Activated CD4-positive, CD25-positive, alpha-beta regulatory T cell treated with anti-CD3 and anti-CD28 coated beads, Interleukin-2, amount 50 U/mL, for 72 hours (primary cell): Measurements from ENCODE around the gene NBAS.
"Not testable (repeated sequence)": the region's sequence is repeated elsewhere in the genome, so short reads cannot be mapped to it uniquely, and the experiment has no call there.

Source experiments
- DNase-seq: peaks from one replicate; pipeline ENCODE4 v3.0.0; 2021

NBAS gene

DNA sequence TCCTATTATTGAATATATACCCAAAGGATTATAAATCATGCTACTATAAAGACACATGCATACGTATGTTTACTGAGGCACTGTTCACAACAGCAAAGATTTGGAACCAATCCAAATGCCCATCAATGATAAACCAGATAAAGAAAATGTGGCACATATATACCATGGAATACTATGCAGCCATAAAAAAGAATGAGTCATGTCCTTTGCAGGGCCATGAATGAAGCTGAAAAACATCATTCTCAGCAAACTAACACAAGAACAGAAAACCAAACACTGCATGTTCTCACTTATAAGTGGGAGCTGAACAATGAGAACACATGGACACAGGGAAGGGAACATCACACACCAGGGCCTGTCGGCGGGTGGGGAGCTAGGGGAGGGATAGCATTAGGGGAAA is 310.2 kb downstream of the NBAS start:
- not testable (repeated sequence) for DNase-seq

DNA sequence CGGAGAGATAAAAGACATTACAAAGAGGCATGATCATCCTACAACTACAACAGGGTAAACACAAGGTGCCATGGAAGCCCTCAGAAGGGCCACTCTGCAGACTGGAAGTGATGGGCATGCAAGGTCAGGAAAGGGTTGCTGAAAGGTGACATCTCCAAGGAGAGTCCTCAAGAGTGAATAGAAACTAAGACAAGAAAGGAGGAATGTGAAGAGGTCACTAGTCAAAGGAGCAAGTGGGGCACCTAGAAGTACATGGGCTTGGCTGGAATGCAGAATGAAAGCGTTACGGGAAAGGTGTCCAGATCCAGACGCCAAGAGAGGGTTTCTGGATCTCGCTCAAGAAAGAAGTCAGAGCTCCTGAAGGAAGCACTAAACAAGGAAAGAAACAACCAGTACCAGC is 314.3 kb downstream of the NBAS start:
- no peak for DNase-seq

GRCh38 chr2:15243762-15244161 is 317.4 kb downstream of the NBAS start:
- no peak for DNase-seq

DNA sequence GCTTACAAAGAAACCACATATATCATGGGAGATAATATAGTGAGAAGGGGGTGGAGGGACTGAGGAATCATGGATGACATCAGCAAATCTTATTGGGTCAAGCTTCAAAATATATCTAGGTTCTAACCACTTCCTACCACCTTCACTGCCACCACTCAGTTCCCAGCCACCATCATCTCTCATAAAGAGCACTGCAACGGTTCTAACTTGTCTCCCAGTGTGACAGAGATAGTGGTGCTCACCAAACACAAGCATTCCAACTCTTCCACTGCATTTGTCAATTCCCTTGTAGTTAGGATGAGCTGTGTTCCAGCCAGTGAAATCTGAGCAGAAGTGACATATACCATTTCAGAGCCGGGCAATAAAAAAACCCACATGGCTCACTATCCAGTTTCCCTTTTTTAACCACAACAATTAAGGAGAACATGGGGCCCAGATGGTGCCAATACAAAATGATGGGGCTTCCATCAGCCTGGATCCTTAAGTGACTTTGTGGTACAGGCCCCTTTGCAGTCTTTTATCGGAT is 318.1 kb downstream of the NBAS start:
- no peak for DNase-seq

- DNase-seq, result no peak
Observed at GRCh38 chr2:15241929-15242328, 319.2 kb downstream of the NBAS start.

- DNase-seq, result no peak
Observed at GRCh38 chr2:15241201-15241600, 319.9 kb downstream of the NBAS start.

DNA sequence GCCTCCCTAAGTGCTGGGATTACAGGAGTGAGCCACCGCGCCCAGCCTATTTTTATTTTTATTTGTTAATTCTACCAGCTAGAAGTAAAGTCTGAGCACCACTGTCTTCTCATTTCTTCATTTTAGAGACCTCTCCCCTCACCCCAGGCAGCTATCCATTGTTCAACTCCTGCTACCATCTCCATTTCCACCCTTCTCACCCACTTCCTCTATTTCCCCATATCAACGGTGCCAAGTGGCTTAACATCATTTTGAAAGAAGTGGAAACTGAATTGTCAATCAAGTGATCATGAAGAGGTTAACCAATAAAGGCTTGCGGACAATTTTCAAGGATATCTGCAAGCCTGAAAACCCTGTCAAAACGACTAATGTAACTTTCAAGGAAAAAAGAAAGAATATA is 323.1 kb downstream of the NBAS start:
- DNase-seq, result no peak

DNA sequence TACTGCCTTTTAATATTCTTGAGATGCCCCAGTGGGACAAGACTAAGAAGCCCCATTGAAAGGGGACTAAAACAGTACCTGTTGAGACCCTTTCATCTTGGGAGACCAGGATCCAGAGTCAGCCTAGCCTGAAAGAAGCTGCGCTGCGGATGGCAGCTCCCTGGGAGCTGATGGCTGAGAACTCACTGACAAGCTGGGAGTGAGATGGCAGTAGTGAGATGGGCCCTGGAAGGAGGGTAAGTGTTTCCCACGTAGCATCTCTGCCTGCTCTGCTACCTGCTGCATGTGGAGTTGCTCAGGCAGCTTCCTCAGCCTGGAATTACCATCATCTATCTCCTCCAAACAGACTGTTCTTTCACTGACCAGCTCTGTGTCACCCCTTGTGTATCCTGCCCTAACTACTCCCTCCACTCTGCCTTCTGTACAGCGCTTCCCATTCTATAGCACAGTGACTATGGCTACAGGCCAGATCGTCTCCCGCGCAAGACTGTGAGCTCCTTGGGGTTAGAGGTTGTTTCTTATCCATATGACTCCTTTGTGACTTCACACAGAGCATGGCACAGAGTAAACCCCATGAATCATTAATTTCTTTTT is 330.4 kb downstream of the NBAS start:
- DNase-seq, result no peak

- DNase-seq, result no peak
Observed at GRCh38 chr2:15226661-15227060, 334.5 kb downstream of the NBAS start.

DNA sequence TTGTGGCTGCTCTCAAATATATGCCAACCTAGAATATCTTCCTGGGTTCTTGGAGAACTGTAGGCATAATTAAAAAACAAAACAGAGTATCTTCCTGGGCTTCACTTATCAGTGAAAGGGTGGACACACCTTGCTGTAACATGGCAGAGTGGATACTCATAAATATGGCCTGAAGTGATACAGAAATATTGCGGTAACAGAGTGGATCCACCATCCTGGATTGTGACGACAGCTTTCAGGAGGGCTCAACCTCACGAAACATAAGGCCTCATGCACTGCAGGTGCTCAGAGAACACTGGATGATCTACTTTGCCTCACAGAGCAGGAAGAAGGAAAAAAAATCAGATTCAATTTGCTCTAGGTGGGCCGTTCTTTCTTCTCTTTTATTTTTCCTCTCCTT is 336.0 kb downstream of the NBAS start:
- no peak for DNase-seq

DNA sequence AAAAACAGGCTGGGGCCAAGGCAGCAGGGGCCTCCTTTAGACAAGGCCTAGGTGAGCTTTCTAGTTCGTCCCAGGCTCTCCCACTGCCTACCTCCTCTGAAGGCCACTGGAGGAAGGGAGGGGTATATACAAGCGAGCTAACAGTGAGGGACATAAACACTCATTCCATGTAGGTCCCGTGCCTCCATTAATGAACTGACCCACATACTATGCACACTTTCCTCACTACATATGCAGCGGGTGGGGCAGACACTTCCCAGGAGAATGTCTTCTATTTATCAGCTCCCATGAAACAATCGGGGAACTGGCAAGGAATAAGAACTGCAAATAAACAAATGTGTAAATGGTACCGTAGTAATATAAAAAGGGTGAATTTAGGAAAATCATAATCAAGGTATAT is 336.5 kb downstream of the NBAS start:
- DNase-seq, result no peak

DNA sequence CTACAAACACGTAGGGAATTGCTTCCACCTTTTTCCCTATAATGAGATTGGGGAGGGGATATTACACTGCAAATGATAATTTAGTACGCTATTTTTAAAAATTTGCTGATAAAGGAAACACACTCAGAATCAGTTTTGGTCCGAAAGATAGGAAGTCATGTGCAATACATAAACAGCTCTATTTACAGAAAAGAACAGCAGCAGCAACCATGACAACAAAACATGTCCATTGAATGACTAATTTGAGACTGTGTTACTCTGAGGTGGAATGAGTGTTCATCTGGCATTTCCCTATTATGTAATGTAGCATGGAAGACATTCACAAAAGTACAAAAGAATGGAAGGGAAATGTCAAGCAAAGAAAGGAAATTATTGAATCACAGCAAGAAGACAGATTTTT is 337.2 kb downstream of the NBAS start:
- DNase-seq, result no peak

DNA sequence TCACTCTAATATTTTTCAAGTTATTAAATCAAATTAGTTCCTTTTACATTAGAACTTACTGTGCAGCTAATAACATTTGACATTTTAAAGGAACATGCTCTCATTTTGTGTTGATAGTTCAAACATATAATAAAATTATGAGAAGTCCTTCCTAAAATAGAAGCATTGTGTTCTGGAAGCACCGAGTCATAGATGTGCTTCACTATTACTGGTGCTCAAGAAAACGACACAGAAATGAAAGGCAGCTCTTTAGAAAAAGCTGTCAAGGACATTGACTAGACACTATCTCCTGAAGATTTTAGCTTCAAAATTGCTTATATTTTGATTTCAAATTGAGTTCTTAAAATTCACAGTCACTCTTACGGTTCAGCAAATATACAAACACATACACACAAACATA is 338.3 kb downstream of the NBAS start:
- no peak for DNase-seq

GRCh38 chr2:15220603-15221002 is 340.5 kb downstream of the NBAS start:
- no peak for DNase-seq

DNA sequence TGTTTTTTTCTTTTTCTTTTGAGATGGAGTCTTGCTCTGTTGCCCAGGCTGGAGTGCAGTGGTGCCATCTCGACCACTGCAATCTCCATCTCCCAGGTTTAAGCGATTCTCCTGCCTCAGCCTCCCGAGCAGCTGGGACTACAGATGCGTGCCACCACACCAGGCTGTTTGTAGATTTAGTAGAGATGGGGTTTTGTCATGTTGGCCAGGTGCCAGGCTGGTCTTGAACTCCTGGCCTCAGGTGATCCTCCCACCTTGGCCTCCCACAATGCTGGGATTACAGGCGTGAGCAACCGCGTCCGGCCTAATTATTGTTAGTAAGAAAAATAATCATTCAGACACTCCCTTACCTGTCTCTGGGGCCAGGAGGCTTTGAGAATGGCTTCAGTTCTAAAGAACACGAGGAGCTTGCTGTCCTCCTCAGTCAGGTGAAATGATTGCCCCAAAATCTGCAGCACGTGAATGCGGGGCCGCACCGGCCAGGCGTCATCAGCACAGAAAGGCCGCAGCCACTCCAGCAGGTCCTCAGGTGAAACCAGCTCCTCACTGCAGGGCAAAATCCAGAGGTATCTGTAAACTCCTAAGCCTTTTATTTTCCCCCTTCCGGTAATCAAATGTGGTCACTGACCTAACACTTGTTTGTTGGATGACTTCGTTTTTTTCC is 342.6 kb downstream of the NBAS start:
- DNase-seq, result no peak

DNA sequence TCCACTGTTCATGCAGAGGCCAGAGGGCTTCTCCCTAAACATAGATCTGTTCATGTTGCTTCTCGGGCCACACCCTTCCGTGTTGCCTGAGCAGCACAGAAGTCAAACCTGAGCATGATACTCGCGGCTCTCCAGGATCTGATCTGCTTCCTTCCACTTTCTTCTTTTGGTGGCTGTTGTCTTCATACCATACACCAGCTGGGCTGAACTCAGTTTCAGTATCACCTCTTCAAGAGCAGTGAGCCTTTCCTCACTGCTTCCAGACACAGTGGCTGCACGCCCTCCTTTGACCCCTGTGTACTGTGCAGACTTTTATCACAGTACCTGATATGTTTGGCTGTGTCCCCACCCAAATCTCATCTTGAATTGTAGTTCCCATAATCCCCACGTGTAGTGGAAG is 348.9 kb downstream of the NBAS start:
- no peak for DNase-seq

DNA sequence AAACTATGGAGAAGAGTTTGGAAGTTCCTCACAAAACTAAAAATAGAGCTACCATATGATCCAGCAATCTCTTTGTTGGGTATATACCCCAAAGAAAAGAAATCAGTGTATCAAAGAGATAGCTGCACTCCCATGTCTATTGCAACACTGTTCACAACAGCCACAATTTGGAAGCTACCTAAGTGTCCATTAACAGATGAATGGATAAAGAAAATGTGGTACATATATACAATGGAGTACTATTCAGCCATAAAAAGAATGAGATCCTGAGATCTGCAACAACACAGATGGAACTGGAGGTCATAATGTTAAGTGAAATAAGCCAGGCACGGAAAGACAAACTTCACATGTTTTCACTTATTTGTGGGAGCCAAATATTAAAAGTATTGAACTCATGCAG is 350.6 kb downstream of the NBAS start:
- DNase-seq, result not testable (repeated sequence)

DNA sequence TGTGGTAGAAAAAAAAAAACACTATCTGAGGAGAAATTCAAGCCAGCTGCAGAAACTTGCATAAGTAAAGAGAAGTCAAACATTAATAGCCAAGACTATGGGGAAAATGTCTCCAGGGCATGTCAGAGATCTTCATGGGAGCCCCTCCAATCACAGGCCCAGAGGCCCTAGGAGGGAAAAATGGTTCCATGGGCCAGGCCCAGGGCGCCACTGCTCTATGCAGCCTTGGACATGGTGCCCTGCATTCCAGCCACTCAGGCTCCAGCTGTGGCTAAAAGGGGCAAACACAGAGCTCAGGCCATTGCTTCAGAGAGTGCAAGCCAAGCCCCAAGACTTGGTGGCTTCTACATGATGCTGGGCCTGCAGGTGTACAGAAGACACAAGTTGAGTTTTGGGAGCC is 354.7 kb downstream of the NBAS start:
- DNase-seq, result no peak

DNA sequence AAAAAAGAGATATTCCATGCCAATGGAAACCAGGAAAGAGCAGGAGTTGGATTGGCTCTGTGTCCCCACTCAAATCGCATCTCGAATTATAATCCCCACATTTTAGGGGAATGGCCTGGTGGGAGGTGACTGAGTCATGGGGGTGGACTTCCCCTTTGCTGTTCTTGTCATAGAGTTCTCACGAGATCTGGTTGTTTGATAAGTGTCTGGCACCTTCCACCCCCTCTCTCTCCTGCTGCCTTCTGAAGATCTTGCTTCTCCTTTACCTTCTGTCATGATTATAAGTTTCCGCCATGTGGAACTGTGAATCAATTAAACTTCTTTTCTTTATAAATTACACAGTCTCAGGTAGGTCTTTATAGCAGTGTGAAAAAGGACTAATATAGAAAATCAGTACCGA is 355.6 kb downstream of the NBAS start:
- no peak for DNase-seq

GRCh38 chr2:15201009-15201408 is 360.1 kb downstream of the NBAS start:
- DNase-seq, result no peak

GRCh38 chr2:15200581-15200980 is 360.6 kb downstream of the NBAS start:
- no peak for DNase-seq

GRCh38 chr2:15198051-15198450 is 363.1 kb downstream of the NBAS start:
- no peak for DNase-seq

GRCh38 chr2:15195813-15196212 is 365.3 kb downstream of the NBAS start:
- no peak for DNase-seq

DNA sequence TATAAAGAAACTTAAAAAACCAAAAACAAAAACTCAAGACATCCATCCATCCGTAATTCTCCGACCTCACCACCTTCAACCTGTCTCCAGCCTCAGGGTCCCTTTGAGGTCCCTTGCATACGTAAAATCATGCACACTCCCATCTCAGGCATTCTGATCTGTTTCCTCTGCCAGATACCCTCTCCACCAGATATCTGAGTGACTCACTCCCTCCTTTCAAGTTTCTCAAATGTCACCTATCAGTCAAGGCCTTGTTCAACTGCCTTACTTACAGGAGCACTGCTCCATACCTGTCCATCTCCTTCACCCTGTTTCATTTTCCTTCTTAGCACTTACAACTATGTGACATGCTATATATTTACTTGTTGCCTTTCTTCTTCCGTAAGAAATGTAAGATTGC is 369.3 kb downstream of the NBAS start:
- no peak for DNase-seq

DNA sequence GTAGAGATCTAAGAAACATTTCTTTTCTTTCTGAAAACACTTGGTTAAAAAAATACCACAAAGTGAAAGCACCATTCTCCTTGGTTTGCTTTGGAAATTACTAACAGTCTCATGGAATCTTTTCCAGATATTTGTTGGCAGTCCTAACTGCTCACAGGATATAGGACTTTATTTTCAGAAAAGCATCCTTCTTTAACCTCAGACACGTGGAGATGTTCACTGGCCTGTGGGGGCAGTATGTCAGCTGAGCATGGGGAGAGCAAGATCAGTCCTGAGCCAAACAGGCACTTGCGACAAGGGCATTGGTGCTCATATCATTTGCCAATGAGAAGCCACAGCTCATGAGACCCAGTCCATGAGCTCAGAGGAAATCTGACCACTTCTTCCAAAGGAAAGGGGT is 371.9 kb downstream of the NBAS start:
- DNase-seq, result no peak
